Stimulated activated CD8-positive, alpha-beta memory T cell treated with anti-CD3 and anti-CD28 coated beads, Interleukin-2, amount 100 ng/mL, for 48 hours (primary cell): ENCODE data around the gene ST8SIA3.
A peak's percentile ranks its signal among the peaks of the same experiment; 100 is the strongest.

ENCODE experiments used
- DNase-seq, 2 donors: peaks; one replicate each; pipeline ENCODE4 v3.0.0-alpha.2; 2020; ENCODE audit warnings: low read depth in 2 of 2

The ST8SIA3 gene

GRCh38 chr18:57352271-57352701 is at the start of gene ST8SIA3:
TSS of gene ST8SIA3 (plus strand) at chr18:57352557. CDS start at chr18:57352847, 290 bp downstream.
- DNase-seq, result no peak

GRCh38 chr18:57311472-57311871 is 40.9 kb upstream of the ST8SIA3 start:
- DNase-seq, result no peak

GRCh38 chr18:57312346-57313144 is 39.8 kb upstream of the ST8SIA3 start:
- no peak for DNase-seq

- no peak for DNase-seq
Observed at GRCh38 chr18:57320603-57321002, 31.8 kb upstream of the ST8SIA3 start.

GRCh38 chr18:57325491-57326166 is 26.7 kb upstream of the ST8SIA3 start:
- DNase-seq, result no peak

GRCh38 chr18:57326718-57327323 is 25.5 kb upstream of the ST8SIA3 start:
- DNase-seq, result no peak

GRCh38 chr18:57328665-57329064 is 23.7 kb upstream of the ST8SIA3 start:
- no peak for DNase-seq

- DNase-seq, result no peak
Observed at GRCh38 chr18:57329856-57330255, 22.5 kb upstream of the ST8SIA3 start.

GRCh38 chr18:57331718-57332117 is 20.6 kb upstream of the ST8SIA3 start:
- DNase-seq, result no peak

- no peak for DNase-seq
Observed at GRCh38 chr18:57333940-57334339, 18.4 kb upstream of the ST8SIA3 start.

- DNase-seq, result no peak
Observed at GRCh38 chr18:57334383-57334782, 18.0 kb upstream of the ST8SIA3 start.

GRCh38 chr18:57336343-57336742 is 16.0 kb upstream of the ST8SIA3 start:
- no peak for DNase-seq

- no peak for DNase-seq
Observed at GRCh38 chr18:57337890-57338289, 14.5 kb upstream of the ST8SIA3 start.

- DNase-seq, result no peak
Observed at GRCh38 chr18:57343833-57344232, 8.5 kb upstream of the ST8SIA3 start.

GRCh38 chr18:57346876-57347275 is 5.5 kb upstream of the ST8SIA3 start:
- no peak for DNase-seq

- DNase-seq, result no peak
Observed at GRCh38 chr18:57347784-57348183, 4.6 kb upstream of the ST8SIA3 start.

GRCh38 chr18:57352761-57353136 is 392 bp downstream of the ST8SIA3 start:
- no peak for DNase-seq

GRCh38 chr18:57353137-57353939 is 981 bp downstream of the ST8SIA3 start:
- DNase-seq, result no peak

- peak; percentile 1 to 7 for DNase-seq
Observed at GRCh38 chr18:57353940-57354461, 1.6 kb downstream of the ST8SIA3 start.

- DNase-seq, result no peak
Observed at GRCh38 chr18:57359433-57359832, 7.1 kb downstream of the ST8SIA3 start.

- DNase-seq, result no peak
Observed at GRCh38 chr18:57362714-57363113, 10.4 kb downstream of the ST8SIA3 start.

GRCh38 chr18:57364460-57364859 is 12.1 kb downstream of the ST8SIA3 start:
- DNase-seq, result no peak
